Uterus (tissue), 4 donors: ENCODE measurements around the gene ALG14. TPM values are rescaled to one million over a fixed set of nuclear protein-coding genes. Genes with fewer than 3 reads are reported as not detected.

Source experiments
- DNase-seq, 2 donors: peaks; one replicate each; pipeline ENCODE4 v3.0.0-alpha.2; 2019 to 2020
- H3K27ac ChIP-seq, 2 donors: fragments of 200-600 bp; sonication (generic); 1 replicate in 1 of 2; 2 replicates in 1 of 2; pipeline ENCODE4 v1.5.1; 2016 to 2018
- H3K27me3 ChIP-seq, 2 donors: fragments of 200-600 bp; sonication (generic); one replicate each; pipeline ENCODE4 v1.5.1; 2018 to 2019; ENCODE audit warnings: control low read depth in 1 of 2
- H3K36me3 ChIP-seq, 2 donors: fragments of 200-600 bp; sonication (generic); one replicate each; pipeline ENCODE4 v1.5.1; 2019; ENCODE audit warnings: control low read depth in 1 of 2
- H3K4me1 ChIP-seq, 2 donors: fragments of 200-600 bp; sonication (generic); one replicate each; pipeline ENCODE4 v1.5.1; 2018 to 2019; ENCODE audit warnings: control low read depth in 1 of 2
- H3K4me3 ChIP-seq, 2 donors: fragments of 200-600 bp; sonication (generic); 1 replicate in 1 of 2; 2 replicates in 1 of 2; pipeline ENCODE4 v1.5.1; 2018 to 2019; ENCODE audit warnings: mild to moderate bottlenecking in 1 of 2
- H3K9me3 ChIP-seq, 2 donors: fragments of 200-600 bp; sonication (generic); one replicate each; pipeline ENCODE4 v1.5.1; 2019; ENCODE audit warnings: control low read depth in 1 of 2
- CTCF ChIP-seq, 4 experiments: fragments of 200-600 bp in 2 of 4; fragments of 450-650 bp in 2 of 4; sonication (generic) in 2 of 4; IDR thresholded peaks; one replicate each; pipeline ENCODE4 v1.5.1; 2016 to 2019; ENCODE audit warnings: antibody characterized with exemption in 4 of 4, mild to moderate bottlenecking in 2 of 4, moderate library complexity in 1 of 4
- POLR2A ChIP-seq, 2 donors: fragments of 450-650 bp; IDR thresholded peaks; one replicate each; pipeline ENCODE4 v1.6.1; 2016; ENCODE audit warnings: antibody characterized with exemption in 2 of 2, mild to moderate bottlenecking in 1 of 2, moderate library complexity in 1 of 2
- intact Hi-C: fragments of 100-400 bp; cut with DNase I; formaldehyde crosslinking; loops from one replicate; pipeline ENCODE4 v1.15.1; 2023; ENCODE audit warnings: low total_unique reads
- total RNA-seq, 4 donors: library from RNA; depleted of rRNA in 3 of 4; stranded (reverse); fragments of >200 nt in 3 of 4; gene quantifications; one replicate each; pipeline versions ENCODE4 v1.1.0 to v1.2.4, GENCODE V29; 2014 to 2023
- donor health status: DM: yes; HTN: yes; CAD: no.

The ALG14 gene
- total RNA-seq, 4 donors from 2014 or later, result 0.51 to 6.7 (median 1.6) TPM

- no peak overlapping the region for H3K27ac ChIP-seq
- TF ChIP-seq POLR2A (IDR thresholded peaks at IDR 0.05) (no peak), CTCF (IDR thresholded peaks at IDR 0.05) (no peak)
Observed at GRCh38 chr1:94958081-94958480, 114.7 kb downstream of the ALG14 start.

GRCh38 chr1:94955767-94956632 is 116.8 kb downstream of the ALG14 start:
- no peaks in the 10 kb centered on the region for H3K27me3 ChIP-seq
- no peak for TF ChIP-seq POLR2A (IDR thresholded peaks at IDR 0.05)
- no peak for TF ChIP-seq CTCF (IDR thresholded peaks at IDR 0.05)
- H3K36me3 ChIP-seq, result no peaks in the 10 kb centered on the region
- H3K4me1 ChIP-seq, result no peaks in the 10 kb centered on the region
- DNase-seq, result peak in 1 of 2 donors; percentile 48
- intact Hi-C loops, result no loop called here
- peak overlapping the region; percentile 53 to 59 for H3K27ac ChIP-seq
- no peak overlapping the region for H3K4me3 ChIP-seq
- no peaks in the 10 kb centered on the region for H3K9me3 ChIP-seq

More at GRCh38 chr1:94958081-94958480, 114.7 kb downstream of the ALG14 start:
- Histone ChIP-seq H3K9me3 (no peaks in the 10 kb centered on the region), H3K27me3 (no peaks in the 10 kb centered on the region), H3K4me3 (no peak overlapping the region), H3K4me1 (no peaks in the 10 kb centered on the region), H3K36me3 (no peaks in the 10 kb centered on the region)
- DNase-seq, result no peak
- intact Hi-C loops, result no loop called here

- Histone ChIP-seq H3K9me3 (no peaks in the 10 kb centered on the region), H3K4me1 (no peaks in the 10 kb centered on the region), H3K36me3 (no peaks in the 10 kb centered on the region), H3K27ac (peak overlapping the region; percentile 53 to 59), H3K4me3 (no peak overlapping the region), H3K27me3 (no peaks in the 10 kb centered on the region)
- TF ChIP-seq CTCF (IDR thresholded peaks at IDR 0.05) (no peak), POLR2A (IDR thresholded peaks at IDR 0.05) (no peak)
- DNase-seq, result no peak
- intact Hi-C loops, result no loop called here
Observed at GRCh38 chr1:94954263-94955220, 118.2 kb downstream of the ALG14 start.

GRCh38 chr1:94953746-94954145 is 119.0 kb downstream of the ALG14 start:
- Histone ChIP-seq H3K4me1 (no peaks in the 10 kb centered on the region), H3K27ac (peak overlapping the region; percentile 53 to 59), H3K4me3 (no peak overlapping the region), H3K27me3 (no peaks in the 10 kb centered on the region), H3K36me3 (no peaks in the 10 kb centered on the region), H3K9me3 (no peaks in the 10 kb centered on the region)
- no peak for TF ChIP-seq CTCF (IDR thresholded peaks at IDR 0.05)
- TF ChIP-seq POLR2A (IDR thresholded peaks at IDR 0.05), result no peak
- intact Hi-C loops, result no loop called here
- DNase-seq, result no peak
